Measurements from ENCODE around the gene FBXO38. TPM values are rescaled to one million over a fixed set of nuclear protein-coding genes. Genes with fewer than 3 reads are reported as not detected.

FBXO38 gene
- polyA plus RNA-seq, 3 donors, result 6.9 to 13.0 (median 12.4) TPM

GRCh38 chr5:148418511-148418910 lies 34.8 kb downstream of the FBXO38 start:
- no peak overlapping the region for H3K27ac ChIP-seq (ENCODE audit: low read depth, low read length)
- WGBS, 3 donors, result 77 to 80% (median 78%) methylated on average over 3 of the region's 3 CpGs

GRCh38 chr5:148421661-148422060 lies 37.9 kb downstream of the FBXO38 start:
- H3K27ac ChIP-seq (ENCODE audit: low read depth, low read length), result no peak overlapping the region

GRCh38 chr5:148425808-148426207 lies 42.0 kb downstream of the FBXO38 start:
- H3K27ac ChIP-seq (ENCODE audit: low read depth, low read length), result no peak overlapping the region
- 88 to 100% (median 96%) methylated on average over 1 of the region's 1 CpG for WGBS, 3 donors

More at GRCh38 chr5:148421661-148422060, 37.9 kb downstream of the FBXO38 start:
- 86 to 92% (median 87%) methylated on average over 2 of the region's 2 CpGs for whole genome bisulfite sequencing, 3 donors

- H3K27ac ChIP-seq (ENCODE audit: low read depth, low read length), result no peak overlapping the region
Observed at GRCh38 chr5:148426514-148426913, 42.8 kb downstream of the FBXO38 start.

GRCh38 chr5:148427370-148428042 lies 43.7 kb downstream of the FBXO38 start:
- 78 to 90% (median 85%) methylated on average over 14 of the region's 14 CpGs for WGBS, 3 donors

GRCh38 chr5:148428848-148429247 lies 45.1 kb downstream of the FBXO38 start:
- H3K27ac ChIP-seq (ENCODE audit: low read depth, low read length), result no peak overlapping the region
- 92 to 96% (median 93%) methylated on average over 2 of the region's 2 CpGs for WGBS, 3 donors

More at GRCh38 chr5:148427370-148428042, 43.7 kb downstream of the FBXO38 start:
- H3K27ac ChIP-seq (ENCODE audit: low read depth, low read length), result no peak overlapping the region

GRCh38 chr5:148433826-148434225 lies 50.1 kb downstream of the FBXO38 start:
- 97 to 100% (median 98%) methylated on average over 3 of the region's 3 CpGs for WGBS, 3 donors
- H3K27ac ChIP-seq (ENCODE audit: low read depth, low read length), result no peak overlapping the region

- WGBS, 3 donors, result 92 to 94% (median 92%) methylated on average over 3 of the region's 3 CpGs
- H3K27ac ChIP-seq (ENCODE audit: low read depth, low read length), result no peak overlapping the region
Observed at GRCh38 chr5:148436029-148436428, 52.3 kb downstream of the FBXO38 start.

- H3K27ac ChIP-seq (ENCODE audit: low read depth, low read length), result no peak overlapping the region
- WGBS, 3 donors, result 69 to 82% (median 70%) methylated on average over 6 of the region's 6 CpGs
Observed at GRCh38 chr5:148437249-148437648, 53.5 kb downstream of the FBXO38 start.

GRCh38 chr5:148438933-148439332 lies 55.2 kb downstream of the FBXO38 start:
- H3K27ac ChIP-seq (ENCODE audit: low read depth, low read length), result no peak overlapping the region
- WGBS, 3 donors, result 62 to 98% (median 69%) methylated on average over 2 of the region's 2 CpGs

GRCh38 chr5:148443241-148443640 lies 59.5 kb downstream of the FBXO38 start:
- 50 to 61% (median 54%) methylated on average over 1 of the region's 1 CpG for WGBS, 3 donors
- H3K27ac ChIP-seq (ENCODE audit: low read depth, low read length), result no peak overlapping the region

GRCh38 chr5:148443998-148444397 lies 60.2 kb downstream of the FBXO38 start:
- 23 to 36% (median 28%) methylated on average over 5 of the region's 5 CpGs for WGBS, 3 donors
- no peak overlapping the region for H3K27ac ChIP-seq (ENCODE audit: low read depth, low read length)

- WGBS, 3 donors, result 62 to 91% (median 72%) methylated on average over 3 of the region's 3 CpGs
- no peak overlapping the region for H3K27ac ChIP-seq (ENCODE audit: low read depth, low read length)
Observed at GRCh38 chr5:148445578-148445977, 61.8 kb downstream of the FBXO38 start.

- WGBS, 3 donors, result 71 to 84% (median 74%) methylated on average over 2 of the region's 2 CpGs
- no peak overlapping the region for H3K27ac ChIP-seq (ENCODE audit: low read depth, low read length)
Observed at GRCh38 chr5:148446611-148447010, 62.9 kb downstream of the FBXO38 start.

GRCh38 chr5:148452499-148453193 lies 68.9 kb downstream of the FBXO38 start:
- no peak overlapping the region for H3K27ac ChIP-seq (ENCODE audit: low read depth, low read length)
- 84 to 93% (median 86%) methylated on average over 10 of the region's 10 CpGs for WGBS, 3 donors

- 51 to 96% (median 88%) methylated on average over 5 of the region's 5 CpGs for WGBS, 3 donors
- no peak overlapping the region for H3K27ac ChIP-seq (ENCODE audit: low read depth, low read length)
Observed at GRCh38 chr5:148454576-148454975, 70.8 kb downstream of the FBXO38 start.

GRCh38 chr5:148455185-148455584 lies 71.4 kb downstream of the FBXO38 start:
- no peak overlapping the region for H3K27ac ChIP-seq (ENCODE audit: low read depth, low read length)
- 71 to 81% (median 79%) methylated on average over 6 of the region's 6 CpGs for WGBS, 3 donors

GRCh38 chr5:148457183-148457620 lies 73.4 kb downstream of the FBXO38 start:
- H3K27ac ChIP-seq (ENCODE audit: low read depth, low read length), result no peak overlapping the region
- WGBS, 3 donors, result 36 to 52% (median 40%) methylated on average over 5 of the region's 5 CpGs

- H3K27ac ChIP-seq (ENCODE audit: low read depth, low read length), result no peak overlapping the region
- WGBS, 3 donors, result 82 to 86% (median 84%) methylated on average over 3 of the region's 3 CpGs
Observed at GRCh38 chr5:148458036-148458888, 74.5 kb downstream of the FBXO38 start.
